Astrocyte (in vitro differentiated cells and primary cell): ENCODE measurements around the gene H2BK1.

ENCODE experiments used
- CTCF ChIP-seq: IDR thresholded peaks from 2 replicates; pipeline ENCODE4 v1.5.1; 2011; ENCODE audit warnings: low read depth, mild to moderate bottlenecking, inconsistent platforms, low read length, moderate library complexity; ENCODE audit not compliant: insufficient read depth
- EZH2 ChIP-seq: IDR thresholded peaks from 2 replicates; pipeline ENCODE4 v1.6.1; 2012; ENCODE audit warnings: mild to moderate bottlenecking, low read length, inconsistent platforms; ENCODE audit not compliant: insufficient read depth

- no peak for TF ChIP-seq CTCF
- TF ChIP-seq EZH2: no peak
Observed at GRCh38 chr7:151247611-151248345, 37.5 kb upstream of the H2BK1 start.
